ENCODE results near the gene B9D1.

DNA sequence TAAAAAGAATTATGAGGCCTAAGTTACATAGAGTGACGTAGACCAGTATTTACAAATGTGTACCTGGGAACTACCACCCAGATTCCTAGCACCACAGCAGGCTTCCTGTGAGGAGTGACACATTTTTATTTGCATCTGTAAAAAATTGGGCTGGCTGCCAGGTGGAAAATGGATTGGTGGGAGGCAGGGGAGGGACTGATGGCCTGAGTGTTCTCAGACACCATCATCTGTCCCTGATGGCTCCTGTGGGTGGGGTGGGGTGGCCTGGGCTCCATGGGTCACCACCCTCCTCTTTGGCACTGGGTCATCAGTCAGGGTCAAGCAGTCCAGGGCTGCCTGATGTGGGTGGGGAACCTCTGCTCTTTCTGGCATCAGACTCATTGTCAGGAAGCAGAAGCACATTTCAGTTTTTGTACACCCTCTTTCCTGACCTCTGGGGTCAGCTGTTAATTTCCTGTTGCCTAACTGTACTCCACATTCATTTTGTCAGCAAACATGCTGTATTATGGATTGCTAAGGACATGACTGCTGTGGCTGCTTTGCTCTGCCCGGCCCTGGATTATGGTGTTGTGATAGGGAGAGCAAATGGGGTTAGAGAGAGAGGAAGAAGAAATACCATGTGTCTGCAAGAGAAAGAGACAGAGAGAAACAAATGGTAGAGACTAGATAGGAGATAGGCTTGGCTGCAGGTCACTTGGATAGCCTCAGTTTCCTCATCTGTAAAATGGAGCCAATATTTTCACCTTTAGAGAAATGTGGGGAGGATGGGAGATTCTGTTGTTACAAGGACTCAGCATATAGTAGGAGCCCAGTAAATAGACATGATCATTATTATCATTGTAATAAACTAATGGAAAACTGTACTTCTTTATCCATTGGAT, 36.0 kb upstream of the B9D1 start:
- TF ChIP-seq, protein P1, sequence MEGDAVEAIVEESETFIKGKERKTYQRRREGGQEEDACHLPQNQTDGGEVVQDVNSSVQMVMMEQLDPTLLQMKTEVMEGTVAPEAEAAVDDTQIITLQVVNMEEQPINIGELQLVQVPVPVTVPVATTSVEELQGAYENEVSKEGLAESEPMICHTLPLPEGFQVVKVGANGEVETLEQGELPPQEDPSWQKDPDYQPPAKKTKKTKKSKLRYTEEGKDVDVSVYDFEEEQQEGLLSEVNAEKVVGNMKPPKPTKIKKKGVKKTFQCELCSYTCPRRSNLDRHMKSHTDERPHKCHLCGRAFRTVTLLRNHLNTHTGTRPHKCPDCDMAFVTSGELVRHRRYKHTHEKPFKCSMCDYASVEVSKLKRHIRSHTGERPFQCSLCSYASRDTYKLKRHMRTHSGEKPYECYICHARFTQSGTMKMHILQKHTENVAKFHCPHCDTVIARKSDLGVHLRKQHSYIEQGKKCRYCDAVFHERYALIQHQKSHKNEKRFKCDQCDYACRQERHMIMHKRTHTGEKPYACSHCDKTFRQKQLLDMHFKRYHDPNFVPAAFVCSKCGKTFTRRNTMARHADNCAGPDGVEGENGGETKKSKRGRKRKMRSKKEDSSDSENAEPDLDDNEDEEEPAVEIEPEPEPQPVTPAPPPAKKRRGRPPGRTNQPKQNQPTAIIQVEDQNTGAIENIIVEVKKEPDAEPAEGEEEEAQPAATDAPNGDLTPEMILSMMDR (IDR thresholded peaks at IDR 0.05; ENCODE audit: low read depth, low read length): no peak
- no peak for TF ChIP-seq EZH2phosphoT487 (IDR thresholded peaks at IDR 0.05; ENCODE audit: low read depth)

Measured in OCI-LY3 (cell line).